Measurements from ENCODE around the gene CACNA2D3. TPM values are rescaled to one million over a fixed set of nuclear protein-coding genes. Genes with fewer than 3 reads are reported as not detected.

CACNA2D3 gene
- total and polyA plus RNA-seq, 2 experiments from 2014 or later = 0.30 to 0.43 TPM

DNA sequence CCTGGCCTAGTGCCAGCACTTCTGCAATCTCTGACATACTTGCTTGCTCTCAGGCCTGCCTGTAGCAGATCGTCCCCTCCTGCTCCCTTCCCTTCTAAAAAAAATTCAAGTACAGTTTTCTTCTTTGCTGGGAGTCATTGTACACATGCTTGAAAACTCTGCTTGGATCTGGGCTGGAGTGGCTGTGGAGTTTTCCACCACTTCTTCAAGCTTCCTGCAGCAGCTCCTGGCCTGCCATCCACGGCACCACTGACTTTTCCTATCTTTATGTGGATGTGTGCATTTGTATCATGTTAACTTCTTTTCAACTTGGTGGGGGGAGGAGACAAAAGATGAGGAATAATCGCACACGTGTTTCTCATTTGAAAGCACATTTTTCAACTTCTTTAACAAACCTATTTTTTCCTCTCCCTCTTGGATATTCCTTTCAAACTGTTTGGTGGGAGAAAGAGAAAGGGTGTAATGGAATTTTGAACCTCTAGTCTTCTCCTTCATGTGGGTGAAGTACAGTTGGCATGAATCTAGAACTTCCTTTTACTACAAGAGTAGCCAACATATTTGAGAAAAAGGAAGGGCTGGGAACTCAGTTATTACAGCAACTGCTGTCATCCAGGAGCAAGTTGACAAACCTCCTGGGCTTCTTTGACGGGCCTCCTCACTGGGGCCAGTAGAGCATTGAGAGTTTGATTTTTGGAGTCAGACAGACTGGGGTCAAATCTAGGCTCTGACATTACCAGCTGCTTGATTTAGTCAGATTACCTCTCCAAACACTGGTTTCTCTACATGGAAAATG, 866.7 kb downstream of the CACNA2D3 start:
- Histone ChIP-seq H3F3A (ENCODE audit: insufficient read depth) (peaks cover 24% of the 10 kb centered on the region), H3K27ac (peak overlapping the region; percentile 49), H3K36me3 (ENCODE audit: low read depth) (no peaks in the 10 kb centered on the region), H3K27me3 (replicated peaks; ENCODE audit: insufficient read depth) (no peaks in the 10 kb centered on the region), H2AFZ (peak overlapping the region; percentile 61), H3K9ac (0 out of 2 replicates have a peak overlapping the region, but pooled peaks have one; percentile 23), H3K4me3 (no peak overlapping the region), H3K79me2 (ENCODE audit: insufficient read depth) (no peaks in the 10 kb centered on the region), H3K4me1 (ENCODE audit: insufficient read depth) (peaks cover 17% of the 10 kb centered on the region), H4K20me1 (ENCODE audit: insufficient read depth) (no peaks in the 10 kb centered on the region), H3K9me2 (ENCODE audit: insufficient read depth) (no peaks in the 10 kb centered on the region), H3K9me3 (ENCODE audit: low read depth) (no peaks in the 10 kb centered on the region), H3K4me2 (ENCODE audit: unreplicated experiment) (peak overlapping the region; percentile 55)
- TF ChIP-seq EZH2phosphoT487 (IDR thresholded peaks at IDR 0.05; ENCODE audit: insufficient read depth, low read depth) (no peak), EZH2 (IDR thresholded peaks at IDR 0.05; ENCODE audit: insufficient read depth, poor library complexity, severe bottlenecking) (no peak)
- WGBS, 2 experiments (ENCODE audit: low coverage in 1 of 2, low lambda C conversion rate in 2 of 2, missing lambda C conversion rate in 2 of 2) = 16 to 18% methylated on average over 5 of the region's 5 CpGs
- DNase-seq = peak; percentile 87
- in situ Hi-C loops (cut with MboI) = no loop called here

DNA sequence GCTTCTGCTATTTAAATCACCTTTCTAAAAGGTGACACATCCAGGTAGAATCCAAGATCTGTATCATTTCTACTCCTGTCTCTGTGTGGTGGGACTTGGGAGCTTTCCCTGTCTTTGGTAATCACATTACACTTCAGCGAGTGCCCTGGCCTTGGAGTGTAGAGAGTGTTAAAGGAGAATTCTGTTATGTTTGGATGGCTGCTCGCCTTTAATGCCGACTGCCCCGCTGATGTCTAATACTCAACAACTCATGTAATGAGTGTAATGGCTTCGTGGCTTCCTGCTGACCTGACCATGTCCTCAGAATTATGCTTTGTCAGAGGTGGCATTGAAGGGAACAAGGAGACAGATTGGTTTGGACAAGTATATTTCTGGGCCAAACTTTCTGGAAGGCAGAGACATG, 871.8 kb downstream of the CACNA2D3 start:
- in situ Hi-C loops (cut with MboI) = no loop called here
- H3F3A ChIP-seq (ENCODE audit: insufficient read depth) = peaks cover 8% of the 10 kb centered on the region; the same call in 1 of the 2 replicates
- 84 to 89% methylated on average over 5 of the region's 5 CpGs for WGBS, 2 experiments (ENCODE audit: low coverage in 1 of 2, low lambda C conversion rate in 2 of 2, missing lambda C conversion rate in 2 of 2)
- no peaks in the 10 kb centered on the region for H3K36me3 ChIP-seq (ENCODE audit: low read depth)
- H2AFZ ChIP-seq = no peak overlapping the region
- no peaks in the 10 kb centered on the region for H3K9me3 ChIP-seq (ENCODE audit: low read depth)
- TF ChIP-seq EZH2 (IDR thresholded peaks at IDR 0.05; ENCODE audit: insufficient read depth, poor library complexity, severe bottlenecking) (no peak), EZH2phosphoT487 (IDR thresholded peaks at IDR 0.05; ENCODE audit: insufficient read depth, low read depth) (no peak)
- no peak overlapping the region for H3K4me3 ChIP-seq
- no peak overlapping the region for H3K4me2 ChIP-seq (ENCODE audit: unreplicated experiment)
- peaks cover 7% of the 10 kb centered on the region for H3K4me1 ChIP-seq (ENCODE audit: insufficient read depth)
- H3K9me2 ChIP-seq (ENCODE audit: insufficient read depth) = no peaks in the 10 kb centered on the region
- no peaks in the 10 kb centered on the region for H4K20me1 ChIP-seq (ENCODE audit: insufficient read depth)
- no peaks in the 10 kb centered on the region for H3K79me2 ChIP-seq (ENCODE audit: insufficient read depth)
- H3K27me3 ChIP-seq (replicated peaks; ENCODE audit: insufficient read depth) = no peaks in the 10 kb centered on the region
- DNase-seq = no peak
- H3K9ac ChIP-seq = no peak overlapping the region
- H3K27ac ChIP-seq = no peak overlapping the region

- 65 to 75% methylated on average over 5 of the region's 5 CpGs for WGBS, 2 experiments (ENCODE audit: low coverage in 1 of 2, low lambda C conversion rate in 2 of 2, missing lambda C conversion rate in 2 of 2)
- peaks cover 12% of the 10 kb centered on the region; the same call in 1 of the 2 replicates for H3K4me1 ChIP-seq (ENCODE audit: insufficient read depth)
- no peak overlapping the region for H3K4me2 ChIP-seq (ENCODE audit: unreplicated experiment)
- H3K9ac ChIP-seq = no peak overlapping the region
- no peaks in the 10 kb centered on the region for H3K9me3 ChIP-seq (ENCODE audit: low read depth)
- DNase-seq = peak; percentile 73
- no peak overlapping the region for H3K4me3 ChIP-seq
- no peaks in the 10 kb centered on the region for H3K9me2 ChIP-seq (ENCODE audit: insufficient read depth)
- in situ Hi-C loops (cut with MboI) = no loop called here
- H4K20me1 ChIP-seq (ENCODE audit: insufficient read depth) = no peaks in the 10 kb centered on the region
- no peak overlapping the region for H2AFZ ChIP-seq
- H3K27me3 ChIP-seq (replicated peaks; ENCODE audit: insufficient read depth) = no peaks in the 10 kb centered on the region
- H3K27ac ChIP-seq = no peak overlapping the region
- TF ChIP-seq EZH2phosphoT487 (IDR thresholded peaks at IDR 0.05; ENCODE audit: insufficient read depth, low read depth) = no peak
- TF ChIP-seq EZH2 (IDR thresholded peaks at IDR 0.05; ENCODE audit: insufficient read depth, poor library complexity, severe bottlenecking) = no peak
- no peaks in the 10 kb centered on the region for H3K79me2 ChIP-seq (ENCODE audit: insufficient read depth)
- no peaks in the 10 kb centered on the region for H3K36me3 ChIP-seq (ENCODE audit: low read depth)
- H3F3A ChIP-seq (ENCODE audit: insufficient read depth) = no peaks in the 10 kb centered on the region
Observed at GRCh38 chr3:54999159-54999558, 876.8 kb downstream of the CACNA2D3 start.

DNA sequence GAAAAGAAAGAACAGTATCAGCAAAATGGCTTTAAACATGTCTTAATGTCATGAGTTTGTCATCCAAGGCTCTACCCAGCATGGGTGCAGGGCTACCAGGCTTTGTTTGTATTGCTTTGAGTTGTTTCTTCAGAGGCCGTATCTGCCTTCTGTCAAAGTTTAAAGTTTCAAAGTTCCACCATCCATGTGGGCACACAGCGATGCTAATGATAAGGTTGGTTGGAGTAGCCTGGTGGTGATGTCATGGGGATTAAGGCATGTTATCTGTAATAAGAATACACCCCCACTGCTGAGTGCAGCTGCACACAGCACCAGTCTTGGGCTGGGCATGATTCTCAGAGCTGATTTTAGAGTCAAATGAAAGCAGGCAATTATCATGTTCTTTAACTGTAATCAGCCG, 877.5 kb downstream of the CACNA2D3 start:
- H3F3A ChIP-seq (ENCODE audit: insufficient read depth) = no peaks in the 10 kb centered on the region
- no peaks in the 10 kb centered on the region for H3K79me2 ChIP-seq (ENCODE audit: insufficient read depth)
- H3K27me3 ChIP-seq (replicated peaks; ENCODE audit: insufficient read depth) = no peaks in the 10 kb centered on the region
- H3K9me3 ChIP-seq (ENCODE audit: low read depth) = no peaks in the 10 kb centered on the region
- TF ChIP-seq EZH2phosphoT487 (IDR thresholded peaks at IDR 0.05; ENCODE audit: insufficient read depth, low read depth) (no peak), EZH2 (IDR thresholded peaks at IDR 0.05; ENCODE audit: insufficient read depth, poor library complexity, severe bottlenecking) (no peak)
- no peak overlapping the region for H3K9ac ChIP-seq
- no peak overlapping the region for H3K4me3 ChIP-seq
- peaks cover 12% of the 10 kb centered on the region; the same call in 1 of the 2 replicates for H3K4me1 ChIP-seq (ENCODE audit: insufficient read depth)
- H3K4me2 ChIP-seq (ENCODE audit: unreplicated experiment) = no peak overlapping the region
- no peaks in the 10 kb centered on the region for H4K20me1 ChIP-seq (ENCODE audit: insufficient read depth)
- in situ Hi-C loops (cut with MboI) = no loop called here
- no peak overlapping the region for H3K27ac ChIP-seq
- DNase-seq = no peak
- no peak overlapping the region for H2AFZ ChIP-seq
- no peaks in the 10 kb centered on the region for H3K36me3 ChIP-seq (ENCODE audit: low read depth)
- WGBS, 2 experiments (ENCODE audit: low coverage in 1 of 2, low lambda C conversion rate in 2 of 2, missing lambda C conversion rate in 2 of 2) = 82 to 87% methylated on average over 3 of the region's 3 CpGs
- H3K9me2 ChIP-seq (ENCODE audit: insufficient read depth) = no peaks in the 10 kb centered on the region
